IMR-90 (cell line): Measurements from ENCODE around the gene PLLP. TPM values are rescaled to one million over a fixed set of nuclear protein-coding genes. Genes with fewer than 3 reads are reported as not detected.

Experiments
- ATAC-seq: fragments of 200-7000 bp; cut with Tn5 transposase; 2 replicates; pipeline ENCODE4 v1.9.1; 2020; ENCODE audit warnings: low read depth, mild to moderate bottlenecking, moderate library complexity
- BruUV-seq: library from RNA; stranded (reverse); fragments of 400-500 nt; replicated peaks from 2 replicates; lab custom pipeline; 2021; lab: Mats Ljungman, UMichigan
- CTCF ChIA-PET: fragments of 300-600 bp; formaldehyde crosslinking; extraction: SDS; loops from one replicate; lab custom pipeline; 2021; ENCODE audit warnings: antibody characterized with exemption; lab: Yijun Ruan, JAX
- POLR2A ChIA-PET: fragments of 300-600 bp; sonication (Branson Sonifier 250); formaldehyde crosslinking; loops from one replicate; lab custom pipeline; 2022; ENCODE audit warnings: antibody characterized with exemption; ENCODE audit not compliant: unreplicated experiment; lab: Charles Lee
- DNase-seq: peaks from one replicate; pipeline ENCODE4 v3.0.0; 2013
- H2AFZ ChIP-seq: replicated peaks from 2 replicates; pipeline ENCODE3; 2013; ENCODE audit warnings: low read length, mild to moderate bottlenecking; ENCODE audit not compliant: poor library complexity
- H2AK5ac ChIP-seq: 2 replicates; pipeline ENCODE4 v1.6.1; 2013; ENCODE audit warnings: low read depth, low read length, inconsistent platforms
- H2AK9ac ChIP-seq: replicated peaks from 2 replicates; pipeline ENCODE3; 2013; ENCODE audit warnings: mild to moderate bottlenecking, low read depth, low read length, moderate library complexity; ENCODE audit not compliant: poor library complexity
- H2BK120ac ChIP-seq: 2 replicates; pipeline ENCODE4 v1.6.1; 2013; ENCODE audit warnings: low read depth, low read length, inconsistent platforms
- H2BK15ac ChIP-seq: 3 replicates; pipeline ENCODE4 v1.6.1; 2013; ENCODE audit warnings: low read depth, low read length, inconsistent platforms
- H2BK20ac ChIP-seq: 2 replicates; pipeline ENCODE4 v1.6.1; 2013; ENCODE audit warnings: low read depth, mild to moderate bottlenecking, inconsistent platforms, low read length, moderate library complexity
- H2BK5ac ChIP-seq: 2 replicates; pipeline ENCODE4 v1.6.1; 2013; ENCODE audit warnings: mild to moderate bottlenecking, low read depth, low read length, inconsistent platforms; ENCODE audit not compliant: poor library complexity, severe bottlenecking
- H3K14ac ChIP-seq: replicated peaks from 2 replicates; pipeline ENCODE4 v1.6.1; 2013; ENCODE audit warnings: low read depth, low read length, inconsistent platforms
- H3K18ac ChIP-seq: 2 replicates; pipeline ENCODE4 v1.6.1; 2013; ENCODE audit warnings: low read depth, low read length, control low read depth
- H3K23ac ChIP-seq: 2 replicates; pipeline ENCODE4 v1.6.1; 2013; ENCODE audit warnings: low read depth, low read length, inconsistent platforms
- H3K27ac ChIP-seq: 2 replicates; pipeline ENCODE4 v1.5.1; 2013; ENCODE audit warnings: mild to moderate bottlenecking, control low read depth, low read length; ENCODE audit not compliant: insufficient read depth
- H3K27me3 ChIP-seq: 2 replicates; pipeline ENCODE4 v1.6.1; 2013; ENCODE audit warnings: low read length; ENCODE audit not compliant: control insufficient read depth, insufficient read depth
- H3K36me3 ChIP-seq: 2 replicates; pipeline ENCODE4 v1.6.1; 2013; ENCODE audit warnings: low read length, mixed read lengths; ENCODE audit not compliant: control insufficient read depth, insufficient read depth
- H3K4ac ChIP-seq: 2 replicates; pipeline ENCODE4 v1.6.1; 2013; ENCODE audit warnings: low read depth, low read length, inconsistent platforms
- H3K4me1 ChIP-seq: 2 replicates; pipeline ENCODE4 v1.6.1; 2013; ENCODE audit warnings: low read length, mixed read lengths; ENCODE audit not compliant: control insufficient read depth, insufficient read depth
- H3K4me2 ChIP-seq: 2 replicates; pipeline ENCODE4 v1.6.1; 2013; ENCODE audit warnings: low read depth, mild to moderate bottlenecking, control low read depth, low read length, moderate library complexity
- H3K4me3 ChIP-seq: 2 replicates; pipeline ENCODE4 v1.5.1; 2013; ENCODE audit warnings: low read depth, mild to moderate bottlenecking, control low read depth, low read length, moderate library complexity; ENCODE audit not compliant: insufficient read depth
- H3K56ac ChIP-seq: 2 replicates; pipeline ENCODE4 v1.6.1; 2013; ENCODE audit warnings: low read length, inconsistent platforms; ENCODE audit not compliant: insufficient read depth; ENCODE audit errors: extremely low read depth
- H3K79me1 ChIP-seq, 2 experiments: 2 replicates each; pipeline ENCODE4 v1.6.1; 2013; ENCODE audit warnings: low read length in 2 of 2, inconsistent platforms in 1 of 2, low read depth in 1 of 2
- H3K9ac ChIP-seq: 2 replicates; pipeline ENCODE4 v1.6.1; 2013; ENCODE audit warnings: low read depth, low read length, control low read depth
- H3K9me1 ChIP-seq: 2 replicates; pipeline ENCODE4 v1.6.1; 2013; ENCODE audit warnings: low read length, inconsistent platforms; ENCODE audit not compliant: insufficient read depth
- H3K9me3 ChIP-seq: 2 replicates; pipeline ENCODE4 v1.6.1; 2013; ENCODE audit warnings: low read length; ENCODE audit not compliant: control insufficient read depth, insufficient read depth
- H4K20me1 ChIP-seq: 2 replicates; pipeline ENCODE4 v1.6.1; 2013; ENCODE audit warnings: low read length, inconsistent platforms; ENCODE audit not compliant: insufficient read depth
- H4K5ac ChIP-seq: 2 replicates; pipeline ENCODE4 v1.6.1; 2013; ENCODE audit warnings: mild to moderate bottlenecking, low read depth, low read length, control low read depth
- H4K8ac ChIP-seq, 2 experiments: 2 replicates each; pipeline ENCODE4 v1.6.1; 2013; ENCODE audit warnings: low read depth in 2 of 2, low read length in 2 of 2, control low read depth in 1 of 2, inconsistent platforms in 1 of 2
- H4K91ac ChIP-seq: 2 replicates; pipeline ENCODE4 v1.6.1; 2013; ENCODE audit warnings: low read depth, low read length, inconsistent platforms; ENCODE audit not compliant: insufficient read depth
- RAD21 ChIP-seq: IDR thresholded peaks from 2 replicates; pipeline ENCODE4 v1.6.1; 2012; ENCODE audit warnings: low read length, improper control_type of control experiment
- RCOR1 ChIP-seq: IDR thresholded peaks from 2 replicates; pipeline ENCODE4 v1.6.1; 2012; ENCODE audit warnings: mild to moderate bottlenecking, low read length, improper control_type of control experiment; ENCODE audit not compliant: insufficient replicate concordance
- RFX5 ChIP-seq: IDR thresholded peaks from 2 replicates; pipeline ENCODE4 v1.8.0; 2012; ENCODE audit warnings: low read depth, mild to moderate bottlenecking, low read length, moderate library complexity
- WGBS, 2 experiments: methylation state at CpG; one replicate each; pipeline versions ENCODE4 v1.1.5 to v1.1.7; 2013; ENCODE audit warnings: missing lambda C conversion rate in 2 of 2; ENCODE audit not compliant: insufficient read length in 1 of 2; ENCODE audit errors: extremely low coverage in 2 of 2; 5-methylcytosine and 5-hydroxymethylcytosine counted together
- dilution Hi-C: fragments of 300-500 bp; cut with HindIII; formaldehyde crosslinking; loops from one replicate; pipeline ENCODE4 v1.14.3; 2018; ENCODE audit warnings: low sequenced_read_pairs; ENCODE audit not compliant: unreplicated experiment
- in situ Hi-C: fragments of 300-500 bp; cut with MboI; formaldehyde crosslinking; loops from 3 replicates; pipeline ENCODE4 v1.14.3; 2019; ENCODE audit warnings: low sequenced_read_pairs, inconsistent platforms, mixed read lengths
- intact Hi-C: fragments of 100-400 bp; cut with micrococcal nuclease; formaldehyde crosslinking; loops from 2 replicates; pipeline ENCODE4 v1.10.0; 2022
- polyA plus RNA-seq, 3 experiments: library from polyadenylated mRNA; depleted of rRNA; stranded (reverse); fragments of >200 nt; gene quantifications; 2 replicates each; pipeline ENCODE4 v1.2.3, GENCODE V29; 2012; ENCODE audit warnings: low replicate concordance in 1 of 3
- total RNA-seq: library from RNA; depleted of rRNA; stranded (reverse); fragments of >200 nt; gene quantifications from 2 replicates; pipeline ENCODE4 v1.2.3, GENCODE V29; 2012
- TF ChIP-seq, protein P1 (sequence below): fragments of 150-350 bp; IDR thresholded peaks from 2 replicates; pipeline ENCODE4 v1.6.1; 2016; ENCODE audit warnings: low read depth, mild to moderate bottlenecking, low read length, moderate library complexity, borderline replicate concordance

Gene PLLP
- total and polyA plus RNA-seq, 2 of the 4 experiments (the other 2 are of a cell fraction), result 0.05 TPM; not detected in 1

- Histone ChIP-seq H3K27ac (no peak overlapping the region), H4K5ac (no peak overlapping the region), H3K9ac (no peak overlapping the region), H3K4me2 (no peak overlapping the region), H4K20me1 (no peaks in the 10 kb centered on the region), H3K4ac (no peak overlapping the region), H2AK9ac (no peak overlapping the region), H3K56ac (no peak overlapping the region), H2BK5ac (no peak overlapping the region), H2AK5ac (no peak overlapping the region), H4K8ac (no peak overlapping the region), H3K36me3 (peaks cover 33% of the 10 kb centered on the region), H3K23ac (no peak overlapping the region), H3K9me3 (no peaks in the 10 kb centered on the region), H2AFZ (no peak overlapping the region), H3K9me1 (peaks cover 6% of the 10 kb centered on the region; the same call in 1 of the 2 replicates), H3K14ac (no peak overlapping the region), H3K27me3 (no peaks in the 10 kb centered on the region), H3K18ac (no peak overlapping the region), H3K4me1 (no peaks in the 10 kb centered on the region), H2BK15ac (no peak overlapping the region), H4K91ac (no peak overlapping the region), H2BK20ac (no peak overlapping the region), H2BK120ac (no peak overlapping the region), H3K4me3 (no peak overlapping the region), H3K79me1 (peaks cover 3 to 7% of the 10 kb centered on the region in 2 experiments; a peak in 2 of 4 replicates)
- CTCF ChIA-PET, result no interaction called here
- no peak for DNase-seq
- no TSS peak for BruUV-seq
- no peak for TF ChIP-seq RCOR1
- TF ChIP-seq, protein P1, sequence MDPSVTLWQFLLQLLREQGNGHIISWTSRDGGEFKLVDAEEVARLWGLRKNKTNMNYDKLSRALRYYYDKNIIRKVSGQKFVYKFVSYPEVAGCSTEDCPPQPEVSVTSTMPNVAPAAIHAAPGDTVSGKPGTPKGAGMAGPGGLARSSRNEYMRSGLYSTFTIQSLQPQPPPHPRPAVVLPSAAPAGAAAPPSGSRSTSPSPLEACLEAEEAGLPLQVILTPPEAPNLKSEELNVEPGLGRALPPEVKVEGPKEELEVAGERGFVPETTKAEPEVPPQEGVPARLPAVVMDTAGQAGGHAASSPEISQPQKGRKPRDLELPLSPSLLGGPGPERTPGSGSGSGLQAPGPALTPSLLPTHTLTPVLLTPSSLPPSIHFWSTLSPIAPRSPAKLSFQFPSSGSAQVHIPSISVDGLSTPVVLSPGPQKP, result no peak
- no peak for TF ChIP-seq RFX5
- no peak for TF ChIP-seq RAD21
- ATAC-seq, result no peak
- in situ Hi-C loops, result no loop called here
- POLR2A ChIA-PET, result no interaction called here
- intact Hi-C loops, result no loop called here
- dilution Hi-C loops, result no loop called here
- WGBS, 2 experiments, result no CpG with 5 or more reads among the region's 7 CpGs
Observed at GRCh38 chr16:57225978-57226377, 58.5 kb downstream of the PLLP start.
